ENCODE data around the gene EFL1. TPM values are rescaled to one million over a fixed set of nuclear protein-coding genes. Genes with fewer than 3 reads are reported as not detected.

EFL1 gene
- total and polyA plus RNA-seq, 9 of the 15 experiments (the other 6 are each of a cell fraction or from before 2014, with no cell fraction given), result 4.8 to 32.5 (median 16.9) TPM

- TF ChIP-seq CEBPG (CRISPR knock-in tag; IDR thresholded peaks at IDR 0.05) (no peak), CEBPG (tag; conservative IDR thresholded peaks at IDR 0.05 in 1 of 2, IDR thresholded peaks at IDR 0.05 in 1 of 2) (0 out of 4 replicates have a peak, but pooled peaks of 1 of the 2 experiments have one; percentile 11), BHLHE40 (IDR thresholded peaks at IDR 0.05; ENCODE audit: low read length) (no peak), PPARD (CRISPR knock-in tag; IDR thresholded peaks at IDR 0.05) (no peak)
- Histone ChIP-seq H3K9me1 (ENCODE audit: control insufficient read depth, insufficient read depth, low read length) (no peaks in the 10 kb centered on the region), H3K9ac (ENCODE audit: insufficient read depth in 1 of 2, low read depth in 2 of 2, low read length in 2 of 2) (no peak overlapping the region), H3K27me3 (ENCODE audit: control insufficient read depth in 2 of 2, insufficient read depth in 2 of 2, low read length in 2 of 2) (no peaks in the 10 kb centered on the region), H3K79me2 (ENCODE audit: control insufficient read depth, insufficient read depth, low read length) (no peaks in the 10 kb centered on the region), H3K36me3 (ENCODE audit: control insufficient read depth, insufficient read depth, low read length) (peaks cover 21% of the 10 kb centered on the region; the same call in 2 of the 3 replicates), H3K27ac (ENCODE audit: extremely low read depth, low read depth, low read length) (no peak overlapping the region), H3K9me3 (replicated peaks; ENCODE audit: control insufficient read depth, insufficient read depth, low read depth, low read length) (no peaks in the 10 kb centered on the region), H3K4me1 (replicated peaks in 1 of 2; ENCODE audit: control insufficient read depth in 2 of 2, insufficient read depth in 2 of 2, low read length in 2 of 2) (no peaks in the 10 kb centered on the region), H3K4me3 (no peak overlapping the region), H4K20me1 (replicated peaks; ENCODE audit: control insufficient read depth, insufficient read depth, low read length) (no peaks in the 10 kb centered on the region), H3K4me2 (ENCODE audit: insufficient read depth, low read length) (no peak overlapping the region), H2AFZ (ENCODE audit: low read depth, low read length) (no peak overlapping the region)
- DNase-seq (ENCODE audit: extremely low read depth in 1 of 4, low spot score in 3 of 4), result no peak
- CTCF ChIA-PET (ENCODE audit: low intra/inter-chr PET ratio), result no interaction called here
- in situ Hi-C loops (cut with MboI), result no loop called here
- POLR2A ChIA-PET, result no interaction called here
- no peak for ATAC-seq
- no peak for FAIRE-seq
- 33% methylated on average over 1 of the region's 1 CpG for WGBS (ENCODE audit: insufficient coverage, low coverage, missing lambda C conversion rate)
- intact Hi-C loops (cut with micrococcal nuclease), result no loop called here
- no TSS peak for BruUV-seq (replicated peaks)
Measured at GRCh38 chr15:82129149-82129692, 133.3 kb downstream of the EFL1 start.

GRCh38 chr15:82128401-82129148 is 134.0 kb downstream of the EFL1 start:
- ATAC-seq (no peak), DNase-seq (ENCODE audit: extremely low read depth in 1 of 4, low spot score in 3 of 4) (no peak), FAIRE-seq (peak; percentile 26)
- intact Hi-C loops (cut with micrococcal nuclease), result no loop called here
- no peaks in the 10 kb centered on the region for H3K9me3 ChIP-seq (replicated peaks; ENCODE audit: control insufficient read depth, insufficient read depth, low read depth, low read length)
- no peaks in the 10 kb centered on the region for H3K27me3 ChIP-seq (ENCODE audit: control insufficient read depth in 2 of 2, insufficient read depth in 2 of 2, low read length in 2 of 2)
- H3K36me3 ChIP-seq (ENCODE audit: control insufficient read depth, insufficient read depth, low read length), result peaks cover 16% of the 10 kb centered on the region; the same call in 2 of the 3 replicates
- no peak overlapping the region for H3K9ac ChIP-seq (ENCODE audit: insufficient read depth in 1 of 2, low read depth in 2 of 2, low read length in 2 of 2)
- WGBS (ENCODE audit: insufficient coverage, low coverage, missing lambda C conversion rate), result 73% methylated on average over 4 of the region's 5 CpGs
- H3K4me1 ChIP-seq (replicated peaks in 1 of 2; ENCODE audit: control insufficient read depth in 2 of 2, insufficient read depth in 2 of 2, low read length in 2 of 2), result no peaks in the 10 kb centered on the region
- no peaks in the 10 kb centered on the region for H3K79me2 ChIP-seq (ENCODE audit: control insufficient read depth, insufficient read depth, low read length)
- BruUV-seq (replicated peaks), result no TSS peak
- no peaks in the 10 kb centered on the region for H3K9me1 ChIP-seq (ENCODE audit: control insufficient read depth, insufficient read depth, low read length)
- ChIA-PET POLR2A (interaction anchor here (0.9 kb wide), 1 partner anchor 28 kb away, joined by 3 read pairs; no protein-coding TSS in a partner anchor), CTCF (ENCODE audit: low intra/inter-chr PET ratio) (no interaction called here)
- no peaks in the 10 kb centered on the region for H4K20me1 ChIP-seq (replicated peaks; ENCODE audit: control insufficient read depth, insufficient read depth, low read length)
- in situ Hi-C loops (cut with MboI), result no loop called here
- H3K27ac ChIP-seq (ENCODE audit: extremely low read depth, low read depth, low read length), result no peak overlapping the region
- H2AFZ ChIP-seq (ENCODE audit: low read depth, low read length), result no peak overlapping the region
- no peak overlapping the region for H3K4me2 ChIP-seq (ENCODE audit: insufficient read depth, low read length)
- H3K4me3 ChIP-seq, result no peak overlapping the region
- TF ChIP-seq SIN3B (IDR thresholded peaks at IDR 0.05; ENCODE audit: low read depth), result no peak
- TF ChIP-seq BRF2 (IDR thresholded peaks at IDR 0.05; ENCODE audit: borderline replicate concordance, insufficient read depth, insufficient read length), result no peak
- TF ChIP-seq ZKSCAN1 (IDR thresholded peaks at IDR 0.05; ENCODE audit: low read depth, low read length), result no peak
- no peak for TF ChIP-seq PTRF (tag; IDR thresholded peaks at IDR 0.05)
- no peak for TF ChIP-seq ZNF57 (CRISPR knock-in tag; IDR thresholded peaks at IDR 0.05)
- no peak for TF ChIP-seq NFIX (CRISPR knock-in tag; IDR thresholded peaks at IDR 0.05; ENCODE audit: low read depth)
- no peak for TF ChIP-seq RBM34 (IDR thresholded peaks at IDR 0.05; ENCODE audit: borderline replicate concordance, insufficient read depth, low read length)
- no peak for TF ChIP-seq CHAMP1 (IDR thresholded peaks at IDR 0.05)

Measured in K562 (cell line).